ENCODE measurements around the gene WNT7B.

GRCh38 chr22:45984316-45984916, 7.5 kb upstream of the WNT7B start:
- TF ChIP-seq ZNF274 (IDR thresholded peaks at IDR 0.05; ENCODE audit: low read depth, low read length) (no peak), YY1 (IDR thresholded peaks at IDR 0.05; ENCODE audit: insufficient read depth, insufficient read length) (no peak)

Data from NT2/D1 (cell line).